ENCODE measurements around the gene CRYBA4.

DNA sequence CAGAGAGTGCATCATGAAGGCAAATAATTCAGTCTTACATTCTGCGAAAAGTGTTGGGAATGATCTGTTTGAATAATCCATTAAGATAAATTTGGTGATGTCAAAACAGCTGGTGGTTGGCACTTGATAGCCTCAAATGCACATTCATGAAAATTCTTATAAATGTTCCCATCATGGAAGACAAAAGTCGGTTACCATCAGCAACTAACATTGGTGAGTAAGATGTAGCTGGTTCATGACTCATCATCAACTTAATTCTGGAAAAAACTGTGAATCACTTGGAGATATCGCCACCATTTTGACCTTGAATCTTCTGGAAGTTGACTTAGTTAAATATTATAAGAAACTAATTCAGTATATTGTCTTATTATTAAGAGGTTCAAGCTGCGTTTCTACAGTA is 15.2 kb upstream of the CRYBA4 start:
- TF ChIP-seq SUZ12 (IDR thresholded peaks at IDR 0.05; ENCODE audit: extremely low read depth, insufficient read depth, insufficient read length) = no peak
- no peak for TF ChIP-seq ZNF274 (IDR thresholded peaks at IDR 0.05; ENCODE audit: low read depth, low read length)
- no peak for TF ChIP-seq YY1 (IDR thresholded peaks at IDR 0.05; ENCODE audit: insufficient read depth, insufficient read length)

Measured in NT2/D1 (cell line).